Testis (tissue), 3 donors: Measurements from ENCODE around the gene ITM2C. TPM values are rescaled to one million over a fixed set of nuclear protein-coding genes. Genes with fewer than 3 reads are reported as not detected.
A peak's percentile ranks its signal among the peaks of the same experiment; 100 is the strongest.

Experiments
- DNase-seq: peaks from one replicate; pipeline ENCODE4 v3.0.0-alpha.2; 2019
- H3K27ac ChIP-seq, 2 donors: fragments of 200-600 bp; sonication (generic); one replicate each; pipeline ENCODE4 v1.5.1; 2019
- H3K27me3 ChIP-seq: fragments of 200-600 bp; sonication (generic); one replicate; pipeline ENCODE4 v1.5.1; 2019
- H3K36me3 ChIP-seq: fragments of 200-600 bp; sonication (generic); one replicate; pipeline ENCODE4 v1.5.1; 2017; ENCODE audit warnings: low read depth; ENCODE audit errors: missing control alignments
- H3K4me1 ChIP-seq: fragments of 200-600 bp; sonication (generic); one replicate; pipeline ENCODE4 v1.5.1; 2019
- H3K4me3 ChIP-seq, 2 donors: fragments of 200-600 bp; sonication (generic); one replicate each; pipeline ENCODE4 v1.5.1; 2017 to 2019
- H3K9me3 ChIP-seq: fragments of 200-600 bp; sonication (generic); one replicate; pipeline ENCODE4 v1.5.1; 2017
- CTCF ChIP-seq, 3 experiments: fragments of 450-650 bp in 2 of 3; fragments of 200-600 bp in 1 of 3; sonication (generic) in 1 of 3; IDR thresholded peaks; one replicate each; pipeline ENCODE4 v1.5.1; 2016 to 2019; ENCODE audit warnings: antibody characterized with exemption in 3 of 3, mild to moderate bottlenecking in 2 of 3, moderate library complexity in 1 of 3
- POLR2A ChIP-seq: fragments of 450-650 bp; IDR thresholded peaks from one replicate; pipeline ENCODE4 v1.6.1; 2017; ENCODE audit warnings: antibody characterized with exemption, mild to moderate bottlenecking, moderate library complexity
- WGBS, 2 donors: methylation state at CpG; one replicate each; pipeline ENCODE4 v1.1.5; 2018; 5-methylcytosine and 5-hydroxymethylcytosine counted together
- intact Hi-C: fragments of 100-400 bp; cut with DNase I; formaldehyde crosslinking; loops from one replicate; pipeline ENCODE4 v1.15.1; 2023; ENCODE audit warnings: low total_unique reads
- polyA plus RNA-seq: library from polyadenylated mRNA; stranded (reverse); fragments of 350-450 nt; fragmentation: Illumina TruSeq; extraction: RNeasy Lipid Tissue Mini Kit (QIAGEN cat#74804); gene quantifications from one replicate; pipeline ENCODE4 v1.2.3, GENCODE V29; 2014; ENCODE audit warnings: low read depth, low replicate concordance; ENCODE audit not compliant: insufficient read depth
- total RNA-seq, 2 donors: library from RNA; depleted of rRNA; stranded (reverse); fragments of >200 nt; gene quantifications; one replicate each; pipeline ENCODE4 v1.2.3, GENCODE V29; 2016

Gene ITM2C
- total and polyA plus RNA-seq, 3 donors from 2014 or later, result 53.7 to 95.7 (median 57.8) TPM

GRCh38 chr2:230863442-230864121 lies 1.2 kb upstream of the ITM2C start:
- no peaks in the 10 kb centered on the region for H3K9me3 ChIP-seq
- H3K4me3 ChIP-seq, result no peak overlapping the region
- WGBS, 2 donors, result 51 to 69% methylated on average over 11 to 13 of the region's 13 CpGs
- intact Hi-C loops, result no loop called here
- DNase-seq, result no peak
- TF ChIP-seq CTCF (IDR thresholded peaks at IDR 0.05), result no peak
- no peak for TF ChIP-seq POLR2A
- no peak overlapping the region for H3K27ac ChIP-seq
- no peaks in the 10 kb centered on the region for H3K36me3 ChIP-seq
- H3K4me1 ChIP-seq, result peaks cover 21% of the 10 kb centered on the region
- H3K27me3 ChIP-seq, result no peaks in the 10 kb centered on the region

- H3K4me1 ChIP-seq, result peaks cover 21% of the 10 kb centered on the region
- no peak overlapping the region for H3K27ac ChIP-seq
- 31 to 41% methylated on average over 11 to 18 of the region's 18 CpGs for WGBS, 2 donors
- TF ChIP-seq POLR2A (no peak), CTCF (IDR thresholded peaks at IDR 0.05) (no peak)
- no peaks in the 10 kb centered on the region for H3K9me3 ChIP-seq
- H3K4me3 ChIP-seq, result peak overlapping the region; percentile 61 to 80
- H3K27me3 ChIP-seq, result no peaks in the 10 kb centered on the region
- no peaks in the 10 kb centered on the region for H3K36me3 ChIP-seq
- no peak for DNase-seq
- intact Hi-C loops, result no loop called here
Measured at GRCh38 chr2:230864122-230864604, 579 bp upstream of the ITM2C start.

- DNase-seq, result no peak
- no peak overlapping the region for H3K27ac ChIP-seq
Measured at GRCh38 chr2:230865307-230865765, 594 bp downstream of the ITM2C start.

GRCh38 chr2:230865766-230866755 lies 1.3 kb downstream of the ITM2C start:
- intact Hi-C loops, result no loop called here
- no peak for TF ChIP-seq POLR2A
- TF ChIP-seq CTCF (IDR thresholded peaks at IDR 0.05), result no peak
- Histone ChIP-seq H3K9me3 (no peaks in the 10 kb centered on the region), H3K4me1 (peaks cover 21% of the 10 kb centered on the region), H3K36me3 (no peaks in the 10 kb centered on the region), H3K27me3 (no peaks in the 10 kb centered on the region), H3K27ac (no peak overlapping the region), H3K4me3 (peak overlapping the region; percentile 21 to 80)
- DNase-seq, result peak; percentile 46
- WGBS, 2 donors, result 9 to 17% methylated on average over 20 to 35 of the region's 35 CpGs

More at GRCh38 chr2:230865307-230865765, 594 bp downstream of the ITM2C start:
- Histone ChIP-seq H3K36me3 (no peaks in the 10 kb centered on the region), H3K9me3 (no peaks in the 10 kb centered on the region), H3K27me3 (no peaks in the 10 kb centered on the region), H3K4me3 (peak overlapping the region; percentile 61 to 80), H3K4me1 (peaks cover 21% of the 10 kb centered on the region)
- 0 to 2% methylated on average over 21 to 24 of the region's 24 CpGs for WGBS, 2 donors
- intact Hi-C loops, result no loop called here
- TF ChIP-seq CTCF (IDR thresholded peaks at IDR 0.05), result no peak
- TF ChIP-seq POLR2A, result no peak
